Left colon (tissue), 2 donors: ENCODE results near the gene PRDM8. TPM values are rescaled to one million over a fixed set of nuclear protein-coding genes. Genes with fewer than 3 reads are reported as not detected.
"Not testable (repeated sequence)": the region's sequence is repeated elsewhere in the genome, so short reads cannot be mapped to it uniquely, and the experiment has no call there.

Experiments used
- ATAC-seq: fragments of 200-7000 bp; cut with Tn5 transposase; one replicate; pipeline ENCODE4 v1.9.1; 2020; ENCODE audit warnings: mild to moderate bottlenecking, moderate library complexity
- DNase-seq, 2 donors: peaks; one replicate each; pipeline ENCODE4 v3.0.0-alpha.2; 2020
- intact Hi-C, 2 donors: fragments of 100-400 bp; cut with DNase I in 1 of 2; cut with micrococcal nuclease in 1 of 2; formaldehyde crosslinking; loops; one replicate each; pipeline versions ENCODE4 v1.11.2 to v1.14.0; 2022; cut with DNase I, micrococcal nuclease
- total RNA-seq, 2 donors: library from RNA; stranded (reverse); fragmentation: NEBNext Ultra II Directional; extraction: Animal tissue kit (Norgen Biotek cat#: 25700); gene quantifications; one replicate each; pipeline ENCODE4 v1.2.1, GENCODE V29; 2021
- donor health status: DM: no; HTN: no; CAD: no.
- donor health status: DM: yes; HTN: yes; CAD: no.

PRDM8 gene
- total RNA-seq, 2 donors from 2014 or later, result 0.64 to 2.3 TPM

- ATAC-seq (no peak), DNase-seq (no peak)
- intact Hi-C loops, result no loop called here
These were observed 46.1 kb downstream of the PRDM8 start for GRCh38 chr4:80243274-80244018.

GRCh38 chr4:80247484-80247883 is 50.2 kb downstream of the PRDM8 start:
- ATAC-seq, DNase-seq, intact Hi-C loops: not testable (repeated sequence)

GRCh38 chr4:80249144-80249543 is 51.8 kb downstream of the PRDM8 start:
- intact Hi-C loops, result no loop called here
- ATAC-seq, result no peak
- no peak for DNase-seq

- DNase-seq, result no peak
- ATAC-seq, result no peak
These were observed 55.1 kb downstream of the PRDM8 start for GRCh38 chr4:80252427-80252826.

GRCh38 chr4:80252953-80253352 is 55.6 kb downstream of the PRDM8 start:
- intact Hi-C loops, result no loop called here
- ATAC-seq, result no peak

More at GRCh38 chr4:80252427-80252826, 55.1 kb downstream of the PRDM8 start:
- intact Hi-C loops, result no loop called here

GRCh38 chr4:80253510-80253909 is 56.2 kb downstream of the PRDM8 start:
- intact Hi-C loops, result no loop called here
- ATAC-seq (no peak), DNase-seq (no peak)

More at GRCh38 chr4:80252953-80253352, 55.6 kb downstream of the PRDM8 start:
- no peak for DNase-seq

Other genes with a start within 250 kb of the PRDM8 start
- 100 to 1,000 TPM in 1 of 2 donors, 10 to 100 TPM in 1; 70.0 to 135 TPM for gene ANTXR2, start 124.3 kb upstream of the PRDM8 start, total RNA-seq
- gene FGF5, start 69.2 kb downstream of the PRDM8 start, total RNA-seq, result under 1 TPM in 1 of 2 donors, not detected in 1; 0.28 TPM
- not detected for gene CFAP299, start 138.2 kb downstream of the PRDM8 start, total RNA-seq